SK-MEL-5 (cell line): Measurements from ENCODE around the gene MMRN1. TPM values are rescaled to one million over a fixed set of nuclear protein-coding genes. Genes with fewer than 3 reads are reported as not detected.
"Not testable (repeated sequence)": the region's sequence is repeated elsewhere in the genome, so short reads cannot be mapped to it uniquely, and the experiment has no call there.

Experiments used
- DNase-seq: peaks from one replicate; pipeline ENCODE4 v3.0.0-alpha.2; 2016; ENCODE audit warnings: low read depth, low spot score
- in situ Hi-C: cut with HindIII; loops from 2 replicates; pipeline ENCODE4 v1.10.0; 2016; ENCODE audit warnings: low sequenced_read_pairs, high pct_unique_total_duplicates, low pct_unique_long_range_greater_than_20kb
- total RNA-seq: library from RNA; depleted of rRNA; stranded (reverse); fragments of >200 nt; shearing (Covaris generic); gene quantifications from 2 replicates; pipeline ENCODE4 v1.2.3, GENCODE V29; 2014

Gene MMRN1
- total RNA-seq, 1 experiment from 2014 or later = 0.16 TPM

DNA sequence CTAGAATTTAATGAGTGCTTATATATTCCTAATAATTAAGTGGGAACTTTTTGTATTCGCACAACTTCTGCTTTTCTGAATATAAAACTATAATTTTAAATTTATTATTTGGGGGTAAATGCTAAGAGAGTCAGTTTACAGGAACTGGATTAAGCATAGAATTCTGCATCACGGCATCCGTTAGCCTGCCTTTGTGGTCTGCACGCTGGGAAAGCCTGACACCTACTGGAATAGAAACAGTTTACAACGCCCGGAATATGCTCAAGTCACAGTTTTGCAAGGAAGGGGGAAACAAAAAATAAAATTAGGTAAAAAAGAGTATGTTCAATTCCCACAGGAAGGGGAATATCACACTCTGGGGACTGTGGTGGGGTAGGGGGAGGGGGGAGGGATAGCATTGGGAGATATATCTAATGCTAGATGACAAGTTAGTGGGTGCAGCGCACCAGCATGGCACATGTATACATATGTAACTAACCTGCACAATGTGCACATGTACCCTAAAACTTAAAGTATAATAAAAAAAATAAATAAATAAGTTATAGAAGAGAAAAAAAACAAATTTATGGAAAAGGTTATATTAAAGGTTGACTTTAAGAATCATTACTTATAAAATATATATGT lies 7.3 kb downstream of the MMRN1 start:
- in situ Hi-C loops = not testable (repeated sequence)
- peak; percentile 80 for DNase-seq

DNA sequence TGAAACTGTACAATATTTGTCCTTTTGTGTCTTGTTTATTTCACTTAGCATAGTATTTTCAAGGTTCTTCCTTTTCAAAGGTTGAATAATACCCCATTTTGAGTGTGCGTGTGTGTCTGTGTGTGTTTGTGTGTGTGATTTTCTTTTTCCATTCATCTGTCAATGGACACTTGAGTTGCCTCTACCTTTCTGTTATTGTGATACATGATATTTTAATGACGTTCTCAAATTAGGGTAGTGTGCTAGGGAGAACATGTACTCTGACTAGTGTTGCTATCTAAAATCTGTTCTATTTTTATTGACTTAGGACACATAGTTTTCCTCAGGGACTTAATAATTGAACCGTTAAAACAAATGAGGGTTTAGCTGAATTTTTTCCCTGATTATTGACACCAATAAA lies 9.9 kb downstream of the MMRN1 start:
- in situ Hi-C loops = no loop called here
- no peak for DNase-seq

GRCh38 chr4:89906316-89906715 lies 11.7 kb downstream of the MMRN1 start:
- in situ Hi-C loops = no loop called here
- no peak for DNase-seq

DNA sequence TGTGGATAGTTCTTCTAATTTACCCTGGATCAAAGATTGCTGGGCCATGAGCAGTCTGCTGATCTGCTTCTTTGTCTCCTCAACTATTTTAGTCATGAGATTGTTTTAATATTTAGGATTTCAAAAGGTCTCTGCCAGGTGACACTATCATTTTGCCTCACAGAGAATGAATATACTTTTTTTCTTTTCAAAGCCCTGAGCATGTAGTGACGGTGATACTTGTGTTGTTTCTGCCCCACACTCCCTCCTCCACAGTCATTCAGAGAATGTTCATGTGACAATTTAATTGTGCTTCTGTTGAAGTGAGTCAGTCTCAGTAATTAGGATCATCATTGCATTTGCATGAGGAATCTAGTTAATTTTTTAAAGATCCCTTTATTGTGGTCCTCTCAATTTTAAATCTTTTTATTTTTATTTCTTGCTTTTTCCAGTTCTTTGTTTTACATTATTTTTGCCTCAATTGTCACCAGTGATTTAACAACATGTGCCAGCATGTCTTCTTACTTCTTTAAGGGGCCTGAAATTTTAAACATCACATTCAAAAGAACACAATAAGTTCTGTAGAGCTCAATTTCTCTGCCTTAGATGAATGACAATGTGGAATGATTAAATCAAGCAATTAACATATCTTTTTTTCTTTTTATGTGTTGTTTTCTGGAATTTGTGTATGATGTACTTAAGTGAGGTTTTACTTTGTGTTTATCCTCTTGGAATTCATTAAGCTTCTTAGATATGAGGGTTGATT lies 12.3 kb downstream of the MMRN1 start:
- in situ Hi-C loops = no loop called here
- DNase-seq = peak; percentile 53

DNA sequence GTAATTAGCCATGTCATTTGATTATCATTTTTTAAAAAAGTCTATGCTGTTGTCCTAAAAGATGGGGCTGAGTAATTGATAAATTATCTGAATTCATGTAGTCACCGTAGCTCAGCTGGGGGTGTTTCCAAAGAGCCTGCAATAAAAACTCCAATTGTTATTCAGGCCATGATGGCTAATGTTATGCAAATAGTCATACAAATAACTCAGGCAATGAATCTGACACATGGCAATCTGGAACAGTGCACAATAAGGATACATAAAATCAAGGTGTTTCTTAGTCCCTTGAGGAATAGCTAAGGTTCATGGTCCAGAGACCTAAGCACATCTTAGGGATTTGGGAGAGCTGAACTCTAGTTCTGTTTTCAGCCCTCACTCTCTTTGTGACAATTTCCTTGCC lies 15.2 kb downstream of the MMRN1 start:
- in situ Hi-C loops = no loop called here
- DNase-seq = no peak

DNA sequence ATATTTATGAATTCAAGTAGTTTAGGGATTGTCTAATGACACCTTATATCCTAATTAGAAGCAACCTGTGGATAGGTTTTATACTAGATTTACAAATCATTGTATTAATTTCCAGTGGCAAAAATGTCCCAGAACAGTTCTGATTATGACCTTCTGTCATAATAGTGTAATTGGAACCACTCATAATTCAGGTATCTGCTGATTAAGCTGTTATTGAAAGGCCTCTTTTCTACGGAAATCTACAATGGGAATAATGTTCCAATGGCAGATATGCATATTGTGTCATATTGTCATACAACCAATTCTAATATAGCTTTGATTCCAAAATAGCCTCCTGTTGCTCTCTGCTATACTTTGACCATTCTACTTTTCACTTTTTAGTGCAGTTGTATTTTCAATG lies 19.0 kb downstream of the MMRN1 start:
- in situ Hi-C loops = no loop called here
- DNase-seq = no peak

DNA sequence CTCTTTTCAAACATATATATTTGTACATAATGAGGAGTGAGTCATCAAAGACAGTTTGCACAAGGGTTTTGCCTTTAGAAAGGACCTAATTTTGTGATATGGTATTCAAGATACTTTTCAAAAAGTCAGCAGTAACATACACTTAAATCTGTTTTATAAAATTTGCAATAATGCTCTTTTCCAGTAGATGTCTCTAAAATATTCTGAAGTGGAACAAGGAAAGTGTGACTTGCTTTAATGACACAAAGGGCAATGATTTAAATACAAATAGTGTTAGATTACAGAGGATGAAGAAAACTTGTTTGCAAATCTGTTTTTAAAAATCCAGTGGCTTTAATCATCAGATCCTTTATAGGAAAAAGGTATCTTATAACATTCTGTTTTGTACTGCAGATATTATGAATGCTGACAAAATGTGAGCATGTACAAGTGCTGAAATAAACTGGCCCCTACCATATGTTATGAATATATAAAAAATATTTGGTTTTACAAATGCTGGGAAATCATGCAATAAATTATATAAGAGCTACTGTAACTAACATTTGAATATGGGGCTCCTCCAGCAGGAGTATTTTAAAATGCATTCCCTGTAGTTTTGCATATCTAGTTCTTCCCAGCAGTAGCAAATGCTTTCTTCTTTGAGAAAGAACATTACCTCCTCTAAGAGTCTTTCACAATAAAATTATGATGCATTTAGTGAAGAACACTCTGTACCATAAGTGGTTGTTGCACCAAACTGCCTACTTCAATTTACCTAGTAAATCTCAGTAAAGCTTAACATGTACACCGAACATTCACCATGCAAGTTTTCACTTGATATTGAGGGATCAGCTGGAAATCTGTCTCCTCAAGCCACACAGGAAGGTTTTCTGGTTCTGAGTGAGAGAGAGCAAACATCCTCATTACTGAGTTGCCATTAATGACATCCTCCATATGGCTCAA lies 20.2 kb downstream of the MMRN1 start:
- DNase-seq = peak; percentile 28
- in situ Hi-C loops = no loop called here

DNA sequence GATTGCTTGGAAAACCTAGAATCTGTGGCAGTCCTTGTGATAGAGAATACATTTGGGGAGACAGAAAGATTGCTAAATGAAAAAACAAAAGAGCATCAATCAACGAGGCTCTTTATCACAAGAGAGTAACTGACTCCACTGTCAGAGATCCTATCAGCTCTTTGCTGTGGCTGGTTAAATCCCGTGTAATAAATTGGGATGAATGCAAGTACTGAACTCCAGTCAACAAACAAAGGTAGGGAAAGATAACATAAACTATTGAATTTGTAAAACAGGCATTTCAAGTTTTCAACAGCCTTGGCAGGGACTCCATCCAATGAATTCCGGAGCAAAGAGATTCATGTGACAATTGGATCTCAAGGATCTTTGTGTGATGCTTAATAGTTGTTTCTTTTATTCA lies 21.3 kb downstream of the MMRN1 start:
- in situ Hi-C loops = no loop called here
- peak; percentile 76 for DNase-seq

DNA sequence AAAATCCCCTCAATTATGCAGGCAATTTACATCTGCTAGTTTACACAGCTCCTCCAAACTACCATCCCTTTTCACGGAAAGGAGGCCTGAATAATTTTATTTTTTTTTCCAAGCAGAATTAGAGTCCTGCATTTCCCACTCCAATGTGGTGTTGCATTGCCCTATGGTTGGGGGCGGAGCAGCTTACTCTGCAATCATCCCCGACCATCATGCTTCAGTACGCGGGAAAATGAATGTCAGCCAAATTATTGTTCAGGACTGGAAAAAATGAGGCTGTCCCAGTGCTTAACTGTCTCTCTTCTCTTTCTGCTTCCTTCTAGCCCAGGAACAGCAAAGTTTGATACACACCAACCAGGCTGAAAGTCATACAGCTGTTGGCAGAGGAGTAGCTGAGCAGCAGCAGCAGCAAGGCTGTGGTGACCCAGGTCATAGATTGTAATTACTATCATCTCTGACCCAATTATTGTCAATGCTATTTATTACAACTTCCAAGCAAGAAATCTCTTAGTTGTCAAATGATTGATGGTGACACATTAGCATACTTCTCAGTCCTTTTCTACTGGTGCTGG lies 28.3 kb downstream of the MMRN1 start:
- in situ Hi-C loops = no loop called here

DNA sequence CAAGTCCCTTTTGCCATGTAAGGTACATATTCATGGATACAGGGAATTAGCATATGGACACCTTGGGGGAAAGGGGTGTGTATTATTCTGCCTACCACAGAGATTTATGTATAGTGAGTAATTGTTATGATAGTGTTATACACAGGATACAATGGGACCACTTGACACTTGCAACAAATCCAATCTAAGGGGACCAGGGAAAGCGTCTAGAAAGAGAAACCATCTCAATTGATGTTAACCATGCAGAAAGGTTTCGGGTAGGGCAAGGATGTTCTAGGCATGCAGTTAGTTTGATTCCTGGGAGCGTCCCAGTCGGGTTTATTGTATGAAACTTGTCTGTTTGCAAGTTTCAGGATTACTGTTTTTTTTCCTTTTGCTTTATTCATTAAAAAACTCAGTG lies 34.2 kb downstream of the MMRN1 start:
- no peak for DNase-seq
- in situ Hi-C loops = no loop called here

More for the DNA sequence above, 28.3 kb downstream of the MMRN1 start:
- DNase-seq = no peak

DNA sequence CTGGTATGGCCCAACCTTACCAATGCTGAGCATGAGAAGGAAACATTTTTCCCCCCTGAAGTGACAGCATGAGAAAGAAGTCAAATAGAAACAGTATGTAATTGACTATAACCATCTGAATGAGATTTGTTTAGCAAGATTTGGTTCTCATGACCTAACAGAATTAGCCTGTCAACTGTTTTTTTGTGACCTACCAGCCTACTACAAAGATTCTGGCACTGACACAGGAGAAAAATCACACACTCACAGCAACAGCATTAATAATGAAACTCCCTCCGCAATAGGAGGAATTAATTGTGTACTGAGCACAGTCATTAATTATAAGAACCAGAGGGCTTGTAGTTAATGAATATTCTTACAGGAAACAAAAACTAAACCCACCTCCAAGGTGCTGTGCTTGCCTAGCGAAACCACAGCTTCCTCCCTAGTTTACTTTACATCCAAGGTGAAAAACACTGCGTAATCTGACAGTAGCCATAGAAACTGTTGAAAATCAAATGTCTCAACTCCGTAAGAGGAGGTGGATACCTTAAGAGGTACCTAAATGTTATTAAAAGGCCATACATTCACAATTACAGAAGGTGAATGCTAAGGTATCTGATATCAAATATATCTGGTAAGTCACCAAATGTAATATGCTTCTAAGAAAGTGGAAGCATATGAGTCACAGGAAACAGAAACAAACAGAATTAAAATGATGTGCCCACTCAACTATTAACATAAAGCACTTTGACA lies 34.9 kb downstream of the MMRN1 start:
- no peak for DNase-seq
- in situ Hi-C loops = no loop called here

GRCh38 chr4:89939546-89939945 lies 44.9 kb downstream of the MMRN1 start:
- in situ Hi-C loops = no loop called here
- DNase-seq = peak; percentile 5

DNA sequence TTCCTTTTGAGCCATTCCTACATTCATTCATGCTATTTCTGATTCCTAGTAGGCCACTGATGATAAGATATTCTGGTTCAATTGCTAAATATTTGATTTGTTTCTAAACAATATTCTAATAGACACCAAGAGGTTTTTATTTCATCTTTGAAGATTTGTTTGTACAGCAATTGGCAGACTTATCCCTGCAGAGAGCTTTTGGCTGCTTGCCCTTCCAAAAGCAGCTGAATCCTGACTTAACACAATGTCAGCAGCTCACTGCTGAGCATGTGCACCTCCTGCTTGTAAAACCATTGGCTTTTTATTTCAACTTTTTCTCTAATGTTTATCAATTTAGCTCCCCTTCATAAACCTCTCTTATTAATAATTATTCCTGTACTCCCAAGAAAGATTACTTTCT lies 45.3 kb downstream of the MMRN1 start:
- DNase-seq = peak; percentile 5
- in situ Hi-C loops = no loop called here

- in situ Hi-C loops = no loop called here
- no peak for DNase-seq
These were observed 48.2 kb downstream of the MMRN1 start for GRCh38 chr4:89942811-89943210.

- in situ Hi-C loops = no loop called here
- DNase-seq = peak; percentile 23
These were observed 55.2 kb downstream of the MMRN1 start for GRCh38 chr4:89949782-89950387.

DNA sequence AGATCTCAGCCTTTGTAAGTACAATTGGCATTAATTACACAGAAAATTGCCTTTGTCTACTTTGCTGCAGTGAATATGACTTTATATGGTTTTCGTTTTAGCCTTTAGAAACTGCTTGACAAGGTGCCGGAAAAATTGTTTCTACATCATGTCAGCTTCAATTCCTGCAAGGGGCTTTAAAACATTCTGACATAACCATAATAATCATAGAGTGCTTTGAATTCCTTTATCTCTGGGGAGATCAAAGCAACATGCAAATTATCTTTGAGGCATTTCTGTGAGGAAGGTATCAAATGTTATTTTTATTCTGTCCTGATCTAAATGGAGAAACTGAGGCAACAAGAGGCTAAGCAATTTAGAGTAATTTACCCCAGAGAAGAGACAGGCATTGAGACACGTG lies 57.8 kb downstream of the MMRN1 start:
- in situ Hi-C loops = no loop called here
- DNase-seq = no peak
